Measurements from ENCODE around the gene SMPD2. TPM values are rescaled to one million over a fixed set of nuclear protein-coding genes. Genes with fewer than 3 reads are reported as not detected.

The SMPD2 gene
- total RNA-seq, 1 donor from 2014 or later: 23.2 TPM

DNA sequence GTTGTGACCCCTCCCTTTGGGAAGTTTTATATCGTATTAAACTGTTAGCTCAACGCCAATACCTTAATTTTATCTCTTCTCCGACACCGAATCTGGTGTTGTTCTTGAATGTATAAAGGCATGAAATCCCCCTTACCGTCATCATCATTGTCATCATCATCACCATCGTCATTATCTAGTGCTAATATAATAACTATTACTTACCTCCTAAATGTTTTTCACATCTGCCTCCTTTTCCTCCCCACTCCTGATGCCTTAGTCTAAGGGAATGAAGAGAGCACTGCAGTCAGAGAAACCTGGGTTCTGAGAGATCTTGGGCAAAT is 43.2 kb downstream of the SMPD2 start:
- DNase-seq (ENCODE audit: low spot score): no peak

GRCh38 chr6:109484122-109484521 is 43.6 kb downstream of the SMPD2 start:
- no peak for DNase-seq (ENCODE audit: low spot score)

- no peak for DNase-seq (ENCODE audit: low spot score)
These were observed 44.9 kb downstream of the SMPD2 start for GRCh38 chr6:109485266-109485935.

- no peak for DNase-seq (ENCODE audit: low spot score)
These were observed 45.5 kb downstream of the SMPD2 start for GRCh38 chr6:109486068-109486467.

- no peak for DNase-seq (ENCODE audit: low spot score)
These were observed 47.5 kb downstream of the SMPD2 start for GRCh38 chr6:109488001-109488400.

- no peak for DNase-seq (ENCODE audit: low spot score)
These were observed 50.2 kb downstream of the SMPD2 start for GRCh38 chr6:109490713-109491112.

DNA sequence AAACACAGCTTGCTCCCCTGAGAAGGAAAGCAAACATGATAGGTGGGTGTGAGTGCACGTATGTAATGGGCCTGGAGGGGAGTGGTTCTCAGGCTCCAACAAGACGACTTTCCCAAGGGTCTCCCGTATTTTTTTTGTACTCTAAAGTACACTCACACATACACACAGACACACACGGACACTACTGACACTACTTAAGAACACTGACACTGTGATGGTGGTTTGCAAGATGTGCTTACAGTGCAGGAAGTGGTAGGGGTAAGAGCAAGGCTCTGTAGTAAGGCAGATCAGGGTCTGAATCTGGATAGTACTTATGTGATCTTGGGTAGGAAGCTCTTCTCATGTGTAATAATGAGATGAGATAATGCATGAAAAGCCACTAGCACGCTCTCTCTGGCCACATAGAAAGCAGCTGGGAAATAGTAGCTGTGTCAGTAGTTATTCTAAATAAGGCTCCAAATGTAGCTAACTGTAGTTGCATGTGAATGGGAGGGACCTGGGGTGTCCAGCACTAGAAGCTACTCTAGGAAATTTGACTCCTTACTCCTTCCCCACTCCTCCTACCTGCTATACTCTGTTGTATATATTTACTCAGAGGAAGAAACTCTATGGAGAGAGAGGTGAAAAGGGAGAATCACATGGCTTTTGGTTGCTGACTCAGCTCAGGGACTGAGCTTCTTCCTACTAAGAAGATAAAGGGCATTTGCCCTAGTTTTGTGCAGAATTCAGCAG is 50.8 kb downstream of the SMPD2 start:
- no peak for DNase-seq (ENCODE audit: low spot score)

Other genes starting within 250 kb of the SMPD2 start
- gene CD164, start 58.3 kb upstream of the SMPD2 start, total RNA-seq: 606 TPM
- gene PPIL6, start 96 bp upstream of the SMPD2 start, total RNA-seq: 2.6 TPM
- gene MICAL1, start 15.0 kb downstream of the SMPD2 start, total RNA-seq: 71.8 TPM
- 5.3 TPM for gene ZBTB24, start 42.5 kb downstream of the SMPD2 start, total RNA-seq

Measured in mucosa of gallbladder (tissue), 1 donor.